Measurements from ENCODE around the gene PTPRE. TPM values are rescaled to one million over a fixed set of nuclear protein-coding genes. Genes with fewer than 3 reads are reported as not detected.

The PTPRE gene
- total RNA-seq, 6 experiments from 2014 or later: 2.3 to 9.2 (median 2.7) TPM

DNA sequence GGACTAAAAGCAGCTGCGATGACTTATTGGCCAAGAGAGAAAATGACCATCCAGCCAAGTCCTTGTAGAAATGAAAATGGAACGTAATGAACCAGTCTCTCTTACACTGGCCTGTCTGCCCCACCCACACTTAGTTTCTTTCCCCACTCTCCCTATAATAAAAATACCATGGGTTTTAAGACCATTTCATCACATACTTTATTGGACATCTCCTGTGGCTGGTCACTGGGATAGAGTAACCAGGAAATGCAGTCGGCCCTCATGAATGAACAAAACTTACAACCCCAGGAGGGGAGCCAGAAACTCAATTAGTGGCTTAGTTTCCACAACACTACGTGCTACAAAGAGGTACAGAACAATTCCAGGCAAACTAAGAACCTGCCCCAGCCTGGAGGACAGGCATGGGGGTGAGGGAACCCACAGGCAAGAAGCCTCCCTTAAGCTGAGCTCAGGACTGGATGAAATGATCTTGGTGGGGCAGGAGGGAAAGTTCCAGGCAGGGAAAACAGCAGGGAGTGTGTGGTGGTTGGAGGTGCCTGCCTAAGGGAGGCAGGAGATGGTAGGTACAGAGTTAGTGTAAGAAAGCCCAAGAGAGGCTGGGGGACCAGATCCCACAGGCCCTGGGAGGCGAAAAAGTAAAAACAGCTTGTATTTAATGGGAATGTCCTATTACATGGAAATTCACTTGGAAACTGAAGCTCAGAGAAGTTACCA, 189.7 kb downstream of the PTPRE start:
- WGBS (ENCODE audit: insufficient coverage, low coverage, low lambda C conversion rate, missing lambda C conversion rate): 83% methylated on average over 4 of the region's 5 CpGs

GRCh38 chr10:128097783-128098182, 190.9 kb downstream of the PTPRE start:
- H3K4me1 ChIP-seq: no peaks in the 10 kb centered on the region
- no peak overlapping the region for H3K4me3 ChIP-seq
- no peak for ATAC-seq
- H3K36me3 ChIP-seq: no peaks in the 10 kb centered on the region
- H3K27ac ChIP-seq: no peak overlapping the region
- 84% methylated on average over 7 of the region's 8 CpGs for WGBS (ENCODE audit: insufficient coverage, low coverage, low lambda C conversion rate, missing lambda C conversion rate)
- DNase-seq: no peak
- TF ChIP-seq, protein P1, sequence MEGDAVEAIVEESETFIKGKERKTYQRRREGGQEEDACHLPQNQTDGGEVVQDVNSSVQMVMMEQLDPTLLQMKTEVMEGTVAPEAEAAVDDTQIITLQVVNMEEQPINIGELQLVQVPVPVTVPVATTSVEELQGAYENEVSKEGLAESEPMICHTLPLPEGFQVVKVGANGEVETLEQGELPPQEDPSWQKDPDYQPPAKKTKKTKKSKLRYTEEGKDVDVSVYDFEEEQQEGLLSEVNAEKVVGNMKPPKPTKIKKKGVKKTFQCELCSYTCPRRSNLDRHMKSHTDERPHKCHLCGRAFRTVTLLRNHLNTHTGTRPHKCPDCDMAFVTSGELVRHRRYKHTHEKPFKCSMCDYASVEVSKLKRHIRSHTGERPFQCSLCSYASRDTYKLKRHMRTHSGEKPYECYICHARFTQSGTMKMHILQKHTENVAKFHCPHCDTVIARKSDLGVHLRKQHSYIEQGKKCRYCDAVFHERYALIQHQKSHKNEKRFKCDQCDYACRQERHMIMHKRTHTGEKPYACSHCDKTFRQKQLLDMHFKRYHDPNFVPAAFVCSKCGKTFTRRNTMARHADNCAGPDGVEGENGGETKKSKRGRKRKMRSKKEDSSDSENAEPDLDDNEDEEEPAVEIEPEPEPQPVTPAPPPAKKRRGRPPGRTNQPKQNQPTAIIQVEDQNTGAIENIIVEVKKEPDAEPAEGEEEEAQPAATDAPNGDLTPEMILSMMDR (IDR thresholded peaks at IDR 0.05): no peak
- no peak for TF ChIP-seq POLR2A (IDR thresholded peaks at IDR 0.05)
- no peaks in the 10 kb centered on the region for H3K9me3 ChIP-seq
- intact Hi-C loops (cut with DNase I): no loop called here
- no peaks in the 10 kb centered on the region for H3K27me3 ChIP-seq

More for the DNA sequence above, 189.7 kb downstream of the PTPRE start:
- TF ChIP-seq, protein P1 (IDR thresholded peaks at IDR 0.05): no peak
- TF ChIP-seq POLR2A (IDR thresholded peaks at IDR 0.05): no peak
- DNase-seq (no peak), ATAC-seq (no peak)
- Histone ChIP-seq H3K27ac (no peak overlapping the region), H3K4me3 (no peak overlapping the region), H3K9me3 (no peaks in the 10 kb centered on the region), H3K36me3 (no peaks in the 10 kb centered on the region), H3K27me3 (no peaks in the 10 kb centered on the region), H3K4me1 (no peaks in the 10 kb centered on the region)
- intact Hi-C loops (cut with DNase I): no loop called here

GRCh38 chr10:128098631-128099030, 191.7 kb downstream of the PTPRE start:
- Histone ChIP-seq H3K4me1 (no peaks in the 10 kb centered on the region), H3K9me3 (no peaks in the 10 kb centered on the region), H3K27ac (no peak overlapping the region), H3K27me3 (no peaks in the 10 kb centered on the region), H3K36me3 (no peaks in the 10 kb centered on the region), H3K4me3 (no peak overlapping the region)
- TF ChIP-seq, protein P1 (IDR thresholded peaks at IDR 0.05): no peak
- TF ChIP-seq POLR2A (IDR thresholded peaks at IDR 0.05): no peak
- DNase-seq (no peak), ATAC-seq (no peak)
- intact Hi-C loops (cut with DNase I): no loop called here
- 93% methylated on average over 8 of the region's 10 CpGs for WGBS (ENCODE audit: insufficient coverage, low coverage, low lambda C conversion rate, missing lambda C conversion rate)

- H3K9me3 ChIP-seq: no peaks in the 10 kb centered on the region
- no peaks in the 10 kb centered on the region for H3K4me1 ChIP-seq
- no peak overlapping the region for H3K27ac ChIP-seq
- TF ChIP-seq, protein P1 (IDR thresholded peaks at IDR 0.05): no peak
- TF ChIP-seq POLR2A (IDR thresholded peaks at IDR 0.05): no peak
- WGBS (ENCODE audit: insufficient coverage, low coverage, low lambda C conversion rate, missing lambda C conversion rate): 85% methylated on average over 4 of the region's 10 CpGs
- no peaks in the 10 kb centered on the region for H3K36me3 ChIP-seq
- H3K4me3 ChIP-seq: no peak overlapping the region
- intact Hi-C loops (cut with DNase I): no loop called here
- H3K27me3 ChIP-seq: no peaks in the 10 kb centered on the region
- ATAC-seq (no peak), DNase-seq (no peak)
These were observed 193.0 kb downstream of the PTPRE start for GRCh38 chr10:128099901-128100300.

Data from right lobe of liver (tissue), 6 donors.